Effector memory CD4-positive, alpha-beta T cell (primary cell): Measurements from ENCODE around the gene OR4C45.
"Not testable (repeated sequence)": the region's sequence is repeated elsewhere in the genome, so short reads cannot be mapped to it uniquely, and the experiment has no call there.

Experiments used
- DNase-seq, 3 donors: peaks; one replicate each; pipeline ENCODE4 v3.0.0-alpha.2; 2020
- H3K27ac ChIP-seq: 2 replicates; pipeline ENCODE4 v1.7.0; 2013; ENCODE audit warnings: mild to moderate bottlenecking, low read length, moderate library complexity; ENCODE audit not compliant: insufficient read depth, poor library complexity, severe bottlenecking
- H3K27me3 ChIP-seq: replicated peaks from 2 replicates; pipeline ENCODE4 v1.7.0; 2013; ENCODE audit warnings: mild to moderate bottlenecking, low read length; ENCODE audit not compliant: insufficient read depth, control insufficient read depth, poor library complexity, severe bottlenecking
- H3K36me3 ChIP-seq: 2 replicates; pipeline ENCODE4 v1.7.0; 2013; ENCODE audit warnings: mild to moderate bottlenecking, low read length, moderate library complexity; ENCODE audit not compliant: control insufficient read depth, insufficient read depth
- H3K4me1 ChIP-seq: 2 replicates; pipeline ENCODE4 v1.7.0; 2013; ENCODE audit warnings: low read length, mild to moderate bottlenecking; ENCODE audit not compliant: control insufficient read depth, insufficient read depth, poor library complexity, severe bottlenecking
- H3K4me3 ChIP-seq: 2 replicates; pipeline ENCODE4 v1.7.0; 2013; ENCODE audit warnings: low read length, low read depth, mild to moderate bottlenecking; ENCODE audit not compliant: insufficient read depth, poor library complexity, severe bottlenecking
- H3K9me3 ChIP-seq: 2 replicates; pipeline ENCODE4 v1.7.0; 2013; ENCODE audit warnings: mild to moderate bottlenecking, low read length, moderate library complexity; ENCODE audit not compliant: control insufficient read depth
- total RNA-seq, 3 donors: gene quantifications; one replicate each; lab custom pipeline; 2026; lab: John Stamatoyannopoulos, UW

Gene OR4C45
- total RNA-seq, result 0 reads per million in 3 donors

GRCh38 chr11:50032574-50032973 lies at the start of gene OR4C45:
Gene OR4C45 (plus strand): TSS chr11:50032874.
- Histone ChIP-seq H3K27me3 (no peaks in the 10 kb centered on the region), H3K4me3 (no peak within 1 kb of the TSS), H3K9me3 (no peaks in the 10 kb centered on the region), H3K4me1 (no peaks in the 10 kb centered on the region), H3K27ac (no peak within 1 kb of the TSS), H3K36me3 (no peaks in the 10 kb centered on the region)
- no peak for DNase-seq

GRCh38 chr11:49995565-49995964 lies 37.1 kb upstream of the OR4C45 start:
- H3K9me3 ChIP-seq, result no peaks in the 10 kb centered on the region
- no peaks in the 10 kb centered on the region for H3K27me3 ChIP-seq
- H3K4me3 ChIP-seq, result no peak overlapping the region
- no peak overlapping the region for H3K27ac ChIP-seq
- H3K36me3 ChIP-seq, result no peaks in the 10 kb centered on the region
- H3K4me1 ChIP-seq, result no peaks in the 10 kb centered on the region
- peak in 1 of 3 donors; percentile 7 for DNase-seq

GRCh38 chr11:50030193-50030592 lies 2.5 kb upstream of the OR4C45 start:
- no peaks in the 10 kb centered on the region for H3K4me1 ChIP-seq
- no peak overlapping the region for H3K4me3 ChIP-seq
- H3K27ac ChIP-seq, result no peak overlapping the region
- no peaks in the 10 kb centered on the region for H3K36me3 ChIP-seq
- H3K27me3 ChIP-seq, result no peaks in the 10 kb centered on the region
- no peak for DNase-seq
- H3K9me3 ChIP-seq, result no peaks in the 10 kb centered on the region

- not testable (repeated sequence) for H3K4me1 ChIP-seq, H3K4me3 ChIP-seq, H3K9me3 ChIP-seq, H3K36me3 ChIP-seq, DNase-seq, H3K27me3 ChIP-seq, H3K27ac ChIP-seq
These were observed 3.6 kb downstream of the OR4C45 start for GRCh38 chr11:50036239-50036638.

- Histone ChIP-seq H3K27me3 (no peaks in the 10 kb centered on the region), H3K4me1 (no peaks in the 10 kb centered on the region), H3K27ac (no peak overlapping the region), H3K4me3 (no peak overlapping the region), H3K9me3 (no peaks in the 10 kb centered on the region), H3K36me3 (no peaks in the 10 kb centered on the region)
- DNase-seq, result no peak
These were observed 4.6 kb downstream of the OR4C45 start for GRCh38 chr11:50037251-50037650.

- no peaks in the 10 kb centered on the region for H3K27me3 ChIP-seq
- DNase-seq, result no peak
- no peaks in the 10 kb centered on the region for H3K4me1 ChIP-seq
- no peaks in the 10 kb centered on the region for H3K36me3 ChIP-seq
- no peaks in the 10 kb centered on the region for H3K9me3 ChIP-seq
- no peak overlapping the region for H3K4me3 ChIP-seq
- no peak overlapping the region for H3K27ac ChIP-seq
These were observed 12.0 kb downstream of the OR4C45 start for GRCh38 chr11:50044647-50045046.

- not testable (repeated sequence) for H3K4me3 ChIP-seq, H3K4me1 ChIP-seq, H3K9me3 ChIP-seq, DNase-seq, H3K27me3 ChIP-seq, H3K27ac ChIP-seq, H3K36me3 ChIP-seq
These were observed 30.4 kb downstream of the OR4C45 start for GRCh38 chr11:50063056-50063455.

- H3K9me3 ChIP-seq, result no peaks in the 10 kb centered on the region
- no peak for DNase-seq
- no peaks in the 10 kb centered on the region for H3K36me3 ChIP-seq
- H3K27ac ChIP-seq, result no peak overlapping the region
- H3K4me3 ChIP-seq, result no peak overlapping the region
- H3K4me1 ChIP-seq, result no peaks in the 10 kb centered on the region
- H3K27me3 ChIP-seq, result no peaks in the 10 kb centered on the region
These were observed 37.7 kb downstream of the OR4C45 start for GRCh38 chr11:50070389-50070788.

- H3K27me3 ChIP-seq, result no peaks in the 10 kb centered on the region
- H3K36me3 ChIP-seq, result no peaks in the 10 kb centered on the region
- H3K27ac ChIP-seq, result no peak overlapping the region
- H3K9me3 ChIP-seq, result no peaks in the 10 kb centered on the region
- no peak overlapping the region for H3K4me3 ChIP-seq
- DNase-seq, result no peak
- H3K4me1 ChIP-seq, result no peaks in the 10 kb centered on the region
These were observed 39.0 kb downstream of the OR4C45 start for GRCh38 chr11:50071584-50072225.

GRCh38 chr11:50072226-50073112 lies 39.8 kb downstream of the OR4C45 start:
- DNase-seq, result no peak
- H3K27me3 ChIP-seq, result no peaks in the 10 kb centered on the region
- no peaks in the 10 kb centered on the region for H3K4me1 ChIP-seq
- H3K9me3 ChIP-seq, result no peaks in the 10 kb centered on the region
- H3K27ac ChIP-seq, result no peak overlapping the region
- no peak overlapping the region for H3K4me3 ChIP-seq
- no peaks in the 10 kb centered on the region for H3K36me3 ChIP-seq
